Mononuclear cell (primary cell): ENCODE results near the gene CREM. TPM values are rescaled to one million over a fixed set of nuclear protein-coding genes. Genes with fewer than 3 reads are reported as not detected.

ENCODE experiments used
- H3K27me3 ChIP-seq: 2 replicates; pipeline ENCODE4 v1.6.0; 2011; ENCODE audit warnings: low read length, control low read depth; ENCODE audit not compliant: insufficient read depth
- H3K4me1 ChIP-seq: 2 replicates; pipeline ENCODE4 v1.5.1; 2011; ENCODE audit warnings: mild to moderate bottlenecking, low read length, control low read depth; ENCODE audit not compliant: insufficient read depth
- H3K4me3 ChIP-seq: 2 replicates; pipeline ENCODE4 v1.5.1; 2011; ENCODE audit warnings: mild to moderate bottlenecking, low read length, moderate library complexity
- H3K9me3 ChIP-seq: 2 replicates; pipeline ENCODE4 v1.5.1; 2011; ENCODE audit warnings: low read depth, mild to moderate bottlenecking, control low read depth, low read length
- total RNA-seq: library from RNA; depleted of rRNA; stranded (reverse); fragments of >200 nt; gene quantifications from one replicate; pipeline ENCODE4 v1.2.3, GENCODE V29; 2012

CREM gene
- total RNA-seq, 1 donor, result 37.9 TPM

GRCh38 chr10:35126062-35126529 is 550 bp upstream of the CREM start:
- H3K27me3 ChIP-seq, result no peaks in the 10 kb centered on the region
- H3K4me3 ChIP-seq, result peak overlapping the region; percentile 29
- H3K4me1 ChIP-seq, result peaks cover 17% of the 10 kb centered on the region

DNA sequence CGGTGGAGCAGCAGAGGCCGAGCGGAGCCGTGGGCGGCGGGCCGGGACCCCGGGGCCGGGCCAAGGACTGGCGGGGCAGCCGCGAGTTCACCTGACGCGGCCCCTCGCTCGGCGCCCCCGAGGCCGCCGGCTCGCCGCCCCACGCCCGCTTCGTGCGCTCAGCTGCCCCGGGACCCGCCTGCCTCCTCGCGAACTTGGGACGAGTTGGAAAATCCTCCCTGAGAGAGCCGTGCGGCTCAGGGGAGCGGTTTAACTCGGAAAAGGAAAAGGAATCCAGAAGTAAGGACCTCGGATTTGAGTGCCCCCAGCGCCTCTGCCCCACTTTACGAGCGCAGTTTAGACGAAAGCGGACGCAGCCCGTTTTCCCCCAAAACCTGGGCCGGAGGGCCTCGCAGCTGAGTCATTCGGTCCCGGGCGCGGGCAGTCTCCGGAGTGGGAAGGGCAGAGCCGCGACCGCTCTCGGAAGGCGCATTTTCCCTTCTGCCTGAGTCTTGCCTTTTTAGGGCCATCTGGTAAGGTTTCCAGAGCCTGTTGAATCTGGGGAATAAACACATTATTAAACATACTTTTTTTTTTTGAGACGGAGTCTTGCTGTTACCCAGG is 744 bp downstream of the CREM start:
- Histone ChIP-seq H3K4me1 (peaks cover 21% of the 10 kb centered on the region), H3K9me3 (no peaks in the 10 kb centered on the region), H3K27me3 (no peaks in the 10 kb centered on the region), H3K4me3 (peak overlapping the region; percentile 86)

More at GRCh38 chr10:35126062-35126529, 550 bp upstream of the CREM start:
- H3K9me3 ChIP-seq, result no peaks in the 10 kb centered on the region

DNA sequence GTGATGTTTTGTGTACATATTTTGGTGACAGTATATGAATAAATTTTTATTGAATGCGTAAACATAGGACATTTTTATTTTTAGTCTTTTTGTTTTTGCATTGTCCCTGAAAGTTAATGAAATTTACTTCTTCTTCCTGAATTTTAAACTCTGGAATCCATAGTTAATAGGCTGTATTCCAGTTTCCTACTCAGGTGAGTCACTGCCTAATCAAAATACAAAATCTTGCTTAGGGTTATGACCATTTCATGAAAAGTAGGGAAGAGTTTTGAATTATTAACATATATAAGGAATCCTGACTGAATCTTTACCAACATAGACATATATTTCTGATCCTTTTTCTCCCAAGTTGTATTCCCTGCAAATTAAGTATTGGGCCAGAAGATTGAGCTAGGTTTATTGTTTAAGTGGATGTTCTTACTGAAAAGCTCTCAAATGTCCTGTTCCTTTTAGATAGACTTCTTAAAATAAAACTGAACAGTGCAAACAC is 2.6 kb downstream of the CREM start:
- Histone ChIP-seq H3K27me3 (no peaks in the 10 kb centered on the region), H3K9me3 (no peaks in the 10 kb centered on the region), H3K4me3 (no peak overlapping the region), H3K4me1 (peaks cover 21% of the 10 kb centered on the region)

- Histone ChIP-seq H3K4me1 (peaks cover 21% of the 10 kb centered on the region), H3K4me3 (no peak overlapping the region), H3K9me3 (no peaks in the 10 kb centered on the region), H3K27me3 (no peaks in the 10 kb centered on the region)
These were observed 4.0 kb downstream of the CREM start for GRCh38 chr10:35130663-35131062.

- H3K4me1 ChIP-seq, result peaks cover 26% of the 10 kb centered on the region
- H3K27me3 ChIP-seq, result no peaks in the 10 kb centered on the region
- H3K9me3 ChIP-seq, result no peaks in the 10 kb centered on the region
- H3K4me3 ChIP-seq, result no peak overlapping the region
These were observed 6.1 kb downstream of the CREM start for GRCh38 chr10:35132727-35133126.

GRCh38 chr10:35133586-35133985 is 6.9 kb downstream of the CREM start:
- Histone ChIP-seq H3K4me1 (peaks cover 17% of the 10 kb centered on the region), H3K9me3 (no peaks in the 10 kb centered on the region), H3K27me3 (no peaks in the 10 kb centered on the region), H3K4me3 (no peak overlapping the region)

GRCh38 chr10:35135861-35136260 is 9.2 kb downstream of the CREM start:
- peaks cover 16% of the 10 kb centered on the region for H3K4me1 ChIP-seq
- no peaks in the 10 kb centered on the region for H3K27me3 ChIP-seq
- no peak overlapping the region for H3K4me3 ChIP-seq
- no peaks in the 10 kb centered on the region for H3K9me3 ChIP-seq

DNA sequence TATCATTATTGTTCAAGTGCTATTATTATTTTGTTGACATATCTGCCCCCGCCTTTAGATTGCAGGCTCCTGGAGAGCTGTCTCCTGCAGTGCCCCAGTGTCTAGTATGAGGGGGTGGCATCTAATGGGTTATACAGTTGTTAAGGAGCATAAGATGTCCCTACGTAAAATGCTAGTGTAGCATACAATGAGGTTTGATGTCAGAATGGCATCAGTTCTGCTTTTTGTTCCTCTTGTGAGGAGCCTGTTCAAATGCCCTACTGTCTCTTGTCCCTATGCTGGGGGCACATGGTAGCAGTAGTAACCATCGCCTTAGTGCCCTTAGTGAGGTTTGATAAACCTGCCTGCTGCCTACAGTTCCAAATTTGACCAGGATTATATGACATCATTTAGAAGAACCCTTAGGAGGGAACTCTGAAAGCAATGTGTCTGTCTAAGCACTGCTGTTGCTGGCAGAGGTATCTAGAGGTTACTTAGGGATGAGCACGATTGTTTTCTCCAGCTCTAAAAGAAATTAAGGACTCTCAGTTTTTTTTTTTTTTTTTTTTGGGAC is 9.7 kb downstream of the CREM start:
- Histone ChIP-seq H3K9me3 (no peaks in the 10 kb centered on the region), H3K27me3 (no peaks in the 10 kb centered on the region), H3K4me1 (peaks cover 16% of the 10 kb centered on the region), H3K4me3 (no peak overlapping the region)

DNA sequence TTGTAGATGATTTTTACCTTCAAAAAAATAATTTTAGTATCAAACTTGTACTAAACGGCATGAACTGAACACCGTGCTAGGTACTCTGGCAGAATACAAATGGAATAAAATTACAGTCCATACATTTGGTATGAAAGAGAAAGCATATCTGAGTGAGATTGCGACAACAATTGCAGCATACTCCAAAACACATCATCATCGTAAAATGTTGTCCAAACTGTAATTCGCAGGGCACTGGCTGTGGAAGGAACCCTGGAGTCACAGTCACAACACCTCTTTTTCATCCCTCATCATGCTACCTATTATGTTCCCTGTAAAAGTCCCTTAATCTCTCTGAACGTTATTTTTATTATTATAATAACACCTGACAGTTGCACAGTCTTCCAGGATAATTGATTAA is 13.5 kb downstream of the CREM start:
- H3K27me3 ChIP-seq, result no peaks in the 10 kb centered on the region
- peaks cover 13% of the 10 kb centered on the region for H3K4me1 ChIP-seq
- H3K9me3 ChIP-seq, result no peaks in the 10 kb centered on the region
- no peak overlapping the region for H3K4me3 ChIP-seq

GRCh38 chr10:35140727-35141126 is 14.1 kb downstream of the CREM start:
- H3K27me3 ChIP-seq, result no peaks in the 10 kb centered on the region
- peaks cover 12% of the 10 kb centered on the region for H3K4me1 ChIP-seq
- no peaks in the 10 kb centered on the region for H3K9me3 ChIP-seq
- no peak overlapping the region for H3K4me3 ChIP-seq

DNA sequence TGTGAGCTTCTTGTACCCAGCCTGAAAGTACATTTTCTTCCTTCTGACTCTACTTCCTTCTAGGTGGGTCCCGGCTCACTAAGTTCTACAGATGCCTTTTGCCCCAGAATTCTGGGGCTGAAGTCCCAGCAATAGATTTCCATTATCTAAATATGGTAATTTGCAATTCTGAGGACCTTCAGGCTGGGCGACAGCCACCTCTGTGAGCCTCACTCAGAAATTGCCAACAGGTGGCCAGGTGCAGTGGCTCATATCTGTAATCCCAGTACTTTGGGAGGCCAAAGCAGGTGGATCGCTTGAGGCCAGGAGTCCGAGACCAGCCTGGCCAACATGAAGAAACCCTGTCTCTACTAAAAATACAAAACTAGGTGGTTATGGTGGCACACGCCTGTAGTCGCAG is 23.7 kb downstream of the CREM start:
- Histone ChIP-seq H3K4me3 (no peak overlapping the region), H3K9me3 (no peaks in the 10 kb centered on the region), H3K4me1 (peaks cover 12% of the 10 kb centered on the region), H3K27me3 (no peaks in the 10 kb centered on the region)

DNA sequence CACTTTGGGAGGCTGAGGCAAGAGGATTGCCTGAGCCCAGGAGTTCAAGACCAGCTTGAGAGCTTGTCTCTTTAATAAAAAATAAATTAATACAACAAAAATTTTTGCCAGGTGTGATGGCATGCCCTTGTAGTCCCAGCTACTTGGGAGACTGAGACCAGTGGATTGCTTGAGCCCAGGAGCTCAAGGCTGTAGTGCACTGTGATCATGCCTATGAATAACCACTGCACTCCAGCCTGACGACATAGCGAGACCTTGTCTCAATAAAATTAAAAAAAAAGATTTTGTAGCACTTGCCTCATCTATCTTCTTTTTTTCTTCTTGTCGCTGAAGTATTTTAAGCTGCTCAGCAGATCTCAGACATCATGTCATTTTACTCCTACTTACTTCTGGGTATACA is 26.3 kb downstream of the CREM start:
- Histone ChIP-seq H3K9me3 (no peaks in the 10 kb centered on the region), H3K27me3 (no peaks in the 10 kb centered on the region), H3K4me3 (no peak overlapping the region), H3K4me1 (peaks cover 12% of the 10 kb centered on the region)

- Histone ChIP-seq H3K27me3 (no peaks in the 10 kb centered on the region), H3K4me3 (no peak overlapping the region), H3K4me1 (peaks cover 12% of the 10 kb centered on the region), H3K9me3 (no peaks in the 10 kb centered on the region)
These were observed 27.1 kb downstream of the CREM start for GRCh38 chr10:35153716-35154115.

GRCh38 chr10:35160743-35161142 is 34.1 kb downstream of the CREM start:
- no peaks in the 10 kb centered on the region for H3K9me3 ChIP-seq
- H3K27me3 ChIP-seq, result no peaks in the 10 kb centered on the region
- no peak overlapping the region for H3K4me3 ChIP-seq
- peaks cover 8% of the 10 kb centered on the region for H3K4me1 ChIP-seq

- no peaks in the 10 kb centered on the region for H3K27me3 ChIP-seq
- no peak overlapping the region for H3K4me3 ChIP-seq
- no peaks in the 10 kb centered on the region for H3K9me3 ChIP-seq
- peaks cover 8% of the 10 kb centered on the region for H3K4me1 ChIP-seq
These were observed 35.3 kb downstream of the CREM start for GRCh38 chr10:35161906-35162305.

- Histone ChIP-seq H3K4me3 (no peak overlapping the region), H3K9me3 (no peaks in the 10 kb centered on the region), H3K27me3 (no peaks in the 10 kb centered on the region), H3K4me1 (peaks cover 8% of the 10 kb centered on the region)
These were observed 38.5 kb downstream of the CREM start for GRCh38 chr10:35165136-35165535.
